ENCODE results near the gene LCE1E.

DNA sequence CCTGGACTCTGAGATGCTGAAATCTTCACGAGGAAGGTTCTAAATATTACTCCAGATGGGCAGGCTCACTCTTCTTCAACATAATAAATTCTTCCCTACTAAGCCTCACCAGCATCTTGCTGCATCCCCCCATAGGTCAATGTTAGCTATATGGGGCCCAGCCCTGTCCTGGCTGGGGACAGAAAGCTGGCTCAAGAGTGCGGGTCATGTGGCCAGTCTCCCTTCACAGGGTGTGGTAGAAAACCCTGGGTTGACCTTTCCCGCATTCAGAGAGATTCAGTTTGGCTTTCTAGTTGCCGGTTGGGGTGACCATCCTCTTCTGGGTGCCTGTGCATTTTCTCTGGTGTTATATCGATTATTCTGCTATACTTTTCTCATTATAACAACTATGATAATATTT is 48.1 kb upstream of the LCE1E start:
- TF ChIP-seq, protein P1, sequence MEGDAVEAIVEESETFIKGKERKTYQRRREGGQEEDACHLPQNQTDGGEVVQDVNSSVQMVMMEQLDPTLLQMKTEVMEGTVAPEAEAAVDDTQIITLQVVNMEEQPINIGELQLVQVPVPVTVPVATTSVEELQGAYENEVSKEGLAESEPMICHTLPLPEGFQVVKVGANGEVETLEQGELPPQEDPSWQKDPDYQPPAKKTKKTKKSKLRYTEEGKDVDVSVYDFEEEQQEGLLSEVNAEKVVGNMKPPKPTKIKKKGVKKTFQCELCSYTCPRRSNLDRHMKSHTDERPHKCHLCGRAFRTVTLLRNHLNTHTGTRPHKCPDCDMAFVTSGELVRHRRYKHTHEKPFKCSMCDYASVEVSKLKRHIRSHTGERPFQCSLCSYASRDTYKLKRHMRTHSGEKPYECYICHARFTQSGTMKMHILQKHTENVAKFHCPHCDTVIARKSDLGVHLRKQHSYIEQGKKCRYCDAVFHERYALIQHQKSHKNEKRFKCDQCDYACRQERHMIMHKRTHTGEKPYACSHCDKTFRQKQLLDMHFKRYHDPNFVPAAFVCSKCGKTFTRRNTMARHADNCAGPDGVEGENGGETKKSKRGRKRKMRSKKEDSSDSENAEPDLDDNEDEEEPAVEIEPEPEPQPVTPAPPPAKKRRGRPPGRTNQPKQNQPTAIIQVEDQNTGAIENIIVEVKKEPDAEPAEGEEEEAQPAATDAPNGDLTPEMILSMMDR (IDR thresholded peaks at IDR 0.05): no peak
- no peak for TF ChIP-seq POLR2A (IDR thresholded peaks at IDR 0.05)

All from uterus (tissue), 2 donors.